GM21717 (cell line): ENCODE data around the gene BCL2.

ENCODE experiments used
- ATAC-seq: cut with Tn5 transposase; IDR thresholded peaks from one replicate; pipeline ENCODE4 v1.9.1; 2021; ENCODE audit warnings: mild to moderate bottlenecking, moderate library complexity; ENCODE audit not compliant: unreplicated experiment

BCL2 gene

DNA sequence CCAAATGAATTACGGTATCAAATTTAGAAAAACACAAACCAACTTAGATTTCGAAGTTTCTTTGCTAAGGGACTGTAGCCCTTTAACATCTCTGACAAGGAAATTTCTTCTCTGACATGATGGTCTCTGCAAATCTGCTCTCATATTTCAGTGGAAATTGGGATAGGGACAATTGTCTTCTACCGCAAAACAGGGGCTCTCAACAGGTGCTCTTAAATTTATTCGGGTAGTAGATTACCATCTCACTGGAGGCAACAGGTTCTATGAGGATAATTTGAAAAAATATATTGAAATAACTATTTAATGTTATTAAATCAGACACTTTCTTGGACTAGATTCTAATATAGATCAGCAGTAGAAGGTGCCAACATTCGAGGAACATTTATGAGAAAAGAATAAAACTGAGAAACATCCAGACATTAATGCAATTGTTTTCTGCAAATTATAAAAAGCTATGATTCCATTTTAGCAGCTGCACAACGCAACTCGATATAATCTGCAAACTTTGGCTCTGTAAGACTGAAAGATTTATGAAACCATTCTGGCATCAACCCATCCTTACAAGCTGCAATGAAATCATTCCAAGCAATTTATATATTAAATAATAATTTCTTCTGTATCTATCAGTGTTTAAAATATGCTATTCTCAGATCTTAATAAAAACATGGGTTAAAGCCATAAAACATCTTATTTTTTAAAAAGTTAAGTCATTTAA lies 10.0 kb upstream of the BCL2 start:
- no peak for ATAC-seq

DNA sequence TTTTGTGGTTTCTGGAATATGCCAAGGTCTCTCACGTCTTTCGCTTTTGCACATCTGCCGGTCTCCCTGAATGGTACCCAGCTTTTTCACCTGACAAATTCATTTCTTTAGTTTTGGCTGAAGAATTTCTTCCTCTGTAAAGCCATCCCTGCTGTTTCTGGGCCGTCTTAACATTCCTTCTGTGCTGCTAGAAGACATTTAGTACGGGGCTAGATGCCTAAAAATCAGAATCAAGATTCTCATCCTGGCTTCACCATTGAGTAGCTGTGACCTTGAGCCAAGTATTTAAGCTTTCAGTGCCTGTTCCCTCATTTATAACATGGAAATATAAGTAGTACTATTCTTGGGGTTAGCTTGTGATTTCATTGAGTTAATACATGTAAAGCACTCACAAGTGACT lies 6.4 kb upstream of the BCL2 start:
- ATAC-seq = no peak

DNA sequence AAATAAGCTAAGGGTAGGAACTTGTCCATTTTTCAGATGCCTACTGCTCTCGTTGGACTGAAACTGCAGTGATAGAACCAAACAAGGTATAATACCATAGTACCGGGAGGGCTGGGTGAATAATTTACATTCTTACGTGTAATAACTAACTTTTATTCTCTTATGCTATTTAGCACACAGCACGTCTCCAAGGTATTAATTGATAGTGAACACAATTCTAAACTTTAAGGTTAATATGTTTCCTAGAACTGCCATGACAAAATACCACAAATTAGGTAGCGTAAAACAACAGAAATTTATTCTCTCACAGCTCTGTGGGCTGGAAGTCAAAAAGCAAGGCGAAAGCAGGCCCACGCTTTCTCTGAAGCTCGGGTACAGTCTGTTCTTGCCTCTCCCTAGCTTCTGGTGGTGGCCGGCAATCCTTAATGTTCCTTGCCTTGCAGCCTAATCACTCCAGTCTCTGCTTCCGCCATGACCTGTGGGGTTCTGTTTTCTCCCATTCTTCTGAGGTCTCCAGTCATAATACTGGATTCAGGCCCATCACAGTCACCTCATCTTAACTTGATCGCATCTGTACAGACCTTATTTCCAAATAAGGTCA lies 5.6 kb upstream of the BCL2 start:
- ATAC-seq = no peak

DNA sequence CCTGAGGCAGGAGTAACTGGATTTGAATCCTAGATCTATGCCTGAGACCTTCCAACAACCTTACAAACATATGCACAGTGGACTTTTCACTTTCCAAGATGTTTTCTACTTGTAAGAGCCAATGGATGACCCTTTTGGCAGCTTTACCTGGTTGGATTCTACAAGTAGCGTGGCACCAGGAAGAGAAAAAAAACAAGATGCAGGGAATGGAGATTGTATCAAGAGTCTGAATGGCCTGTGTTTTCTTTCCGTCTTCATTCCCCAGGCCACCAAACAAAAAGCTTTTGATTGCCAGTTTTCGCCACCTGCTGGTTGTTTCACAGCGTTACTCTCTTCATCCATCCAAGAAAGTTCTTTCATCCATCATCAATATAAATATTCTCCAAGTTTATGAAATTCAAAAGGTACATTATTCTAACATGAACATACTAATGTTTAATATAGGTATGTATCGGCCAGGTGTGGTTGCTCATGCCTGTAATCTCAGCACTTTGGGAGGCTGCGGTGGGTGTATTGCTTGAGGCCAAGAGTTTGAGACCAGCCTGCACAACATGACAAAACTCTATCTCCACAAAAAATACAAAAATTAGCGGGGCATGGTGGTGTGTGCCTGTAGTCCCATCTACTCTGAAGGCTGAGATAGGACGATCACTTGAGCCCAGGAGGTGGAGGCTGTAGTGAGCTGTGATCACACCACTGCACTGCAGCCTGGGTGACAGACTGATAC lies 3.5 kb upstream of the BCL2 start:
- no peak for ATAC-seq

DNA sequence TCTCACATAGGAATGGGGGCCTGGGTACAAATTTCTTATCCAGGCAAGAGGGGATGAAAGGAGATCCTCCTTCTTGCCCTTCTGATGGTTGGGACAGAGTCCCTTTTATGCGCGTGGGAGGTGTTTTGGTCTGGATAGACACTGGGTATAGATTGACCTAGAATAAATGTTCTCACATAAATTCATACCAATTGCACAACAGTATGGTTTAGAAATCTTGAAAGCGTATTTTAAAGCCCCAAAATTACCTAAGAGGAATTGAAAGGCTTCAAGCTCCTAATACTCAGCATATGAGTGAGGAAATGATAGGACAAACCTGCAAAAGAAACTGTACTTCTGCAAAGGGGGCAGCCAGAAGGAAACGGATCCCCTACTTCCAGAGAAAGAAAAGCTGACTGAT lies 2.6 kb upstream of the BCL2 start:
- ATAC-seq = no peak

DNA sequence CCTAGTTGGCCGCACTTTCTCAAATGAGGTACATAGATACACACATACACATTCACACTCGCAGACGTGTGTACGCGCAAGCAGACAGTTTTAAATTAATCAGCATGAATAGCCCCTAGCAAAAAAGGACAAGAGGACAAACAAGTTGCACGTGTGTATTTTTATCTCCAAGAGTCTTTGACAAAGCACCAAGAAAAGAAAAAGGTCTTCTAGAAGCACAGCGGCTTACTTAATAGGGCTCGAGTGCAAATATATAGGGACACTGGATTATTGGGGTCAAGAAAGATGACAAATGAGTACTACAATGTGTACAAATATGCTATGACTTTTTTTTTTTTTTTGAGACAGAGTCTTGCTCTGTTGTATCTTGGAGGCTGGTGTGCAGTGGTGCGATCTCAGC lies 1.7 kb upstream of the BCL2 start:
- no peak for ATAC-seq

DNA sequence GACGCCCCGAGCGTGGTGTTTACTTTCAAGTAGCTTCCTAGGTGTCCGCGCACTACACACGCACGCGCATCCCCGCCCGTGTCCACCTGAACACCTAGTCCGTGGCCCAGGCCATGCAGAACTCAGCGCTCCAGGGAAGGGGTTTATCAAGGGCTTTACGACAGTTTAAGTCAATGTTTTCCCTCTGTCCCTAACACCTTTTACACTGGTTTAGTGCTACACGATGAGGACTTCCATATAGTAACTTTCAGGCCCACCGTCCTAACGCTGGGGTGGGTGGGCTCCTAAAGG lies 1.4 kb upstream of the BCL2 start:
- ATAC-seq = no peak

DNA sequence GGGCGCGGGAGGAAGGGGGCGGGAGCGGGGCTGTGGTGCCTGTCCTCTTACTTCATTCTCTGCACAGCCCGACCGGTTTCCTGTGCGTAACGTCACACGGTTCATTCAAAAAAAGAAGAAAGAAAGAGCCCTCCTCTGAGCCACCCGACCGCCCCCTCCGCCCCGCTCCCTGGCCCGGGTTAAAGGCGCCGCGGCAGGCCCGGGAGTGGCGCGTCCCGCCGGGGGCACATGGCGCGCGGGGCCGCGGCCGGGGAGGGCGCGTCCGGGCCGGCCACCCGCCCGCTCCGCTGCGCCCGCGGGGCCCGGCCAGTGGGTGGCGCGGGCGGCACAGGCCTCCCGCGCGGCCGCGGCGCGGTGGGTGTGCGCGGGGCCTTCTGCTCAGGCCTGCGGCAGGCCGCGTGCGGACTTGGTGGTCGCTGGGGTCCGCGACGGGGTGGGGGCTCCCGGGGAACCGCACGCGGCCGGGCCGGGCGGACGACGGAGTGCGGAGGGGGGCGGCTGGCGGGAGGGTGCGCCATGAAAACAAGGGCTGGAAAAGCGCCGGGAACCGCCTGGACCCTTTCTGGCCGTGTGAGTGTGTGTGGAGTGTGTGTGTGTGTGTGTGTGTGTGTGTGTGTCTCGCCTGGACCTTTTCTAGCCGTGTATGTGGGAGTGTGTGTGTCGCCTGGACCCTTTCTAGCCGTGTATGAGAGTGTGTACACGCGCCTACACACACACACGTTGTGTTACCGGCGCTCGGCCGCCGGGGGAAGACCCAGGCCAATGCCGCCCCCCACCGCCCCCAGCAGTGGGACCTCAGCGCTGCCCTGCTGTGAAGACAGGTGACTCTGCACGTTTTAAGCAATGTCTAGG lies 780 bp upstream of the BCL2 start:
- ATAC-seq = peak; percentile 53

DNA sequence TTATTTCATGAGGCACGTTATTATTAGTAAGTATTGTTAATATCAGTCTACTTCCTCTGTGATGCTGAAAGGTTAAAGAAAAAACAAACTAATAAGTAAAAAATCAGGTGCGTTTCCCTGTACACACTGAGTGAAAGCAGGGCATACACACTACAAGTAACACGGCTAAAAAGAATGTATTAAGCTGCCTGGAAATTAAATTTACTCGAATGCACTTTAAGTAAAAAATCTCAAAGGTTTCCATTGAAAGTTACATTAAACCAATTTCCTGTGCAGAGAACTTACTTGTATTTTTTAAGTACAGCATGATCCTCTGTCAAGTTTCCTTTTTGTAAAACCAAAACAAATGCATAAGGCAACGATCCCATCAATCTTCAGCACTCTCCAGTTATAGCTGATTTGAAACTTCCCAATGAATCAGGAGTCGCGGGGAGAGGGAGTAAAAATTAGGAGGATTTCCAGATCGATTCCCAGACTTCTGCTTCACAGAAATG lies 633 bp downstream of the BCL2 start:
- ATAC-seq = no peak

DNA sequence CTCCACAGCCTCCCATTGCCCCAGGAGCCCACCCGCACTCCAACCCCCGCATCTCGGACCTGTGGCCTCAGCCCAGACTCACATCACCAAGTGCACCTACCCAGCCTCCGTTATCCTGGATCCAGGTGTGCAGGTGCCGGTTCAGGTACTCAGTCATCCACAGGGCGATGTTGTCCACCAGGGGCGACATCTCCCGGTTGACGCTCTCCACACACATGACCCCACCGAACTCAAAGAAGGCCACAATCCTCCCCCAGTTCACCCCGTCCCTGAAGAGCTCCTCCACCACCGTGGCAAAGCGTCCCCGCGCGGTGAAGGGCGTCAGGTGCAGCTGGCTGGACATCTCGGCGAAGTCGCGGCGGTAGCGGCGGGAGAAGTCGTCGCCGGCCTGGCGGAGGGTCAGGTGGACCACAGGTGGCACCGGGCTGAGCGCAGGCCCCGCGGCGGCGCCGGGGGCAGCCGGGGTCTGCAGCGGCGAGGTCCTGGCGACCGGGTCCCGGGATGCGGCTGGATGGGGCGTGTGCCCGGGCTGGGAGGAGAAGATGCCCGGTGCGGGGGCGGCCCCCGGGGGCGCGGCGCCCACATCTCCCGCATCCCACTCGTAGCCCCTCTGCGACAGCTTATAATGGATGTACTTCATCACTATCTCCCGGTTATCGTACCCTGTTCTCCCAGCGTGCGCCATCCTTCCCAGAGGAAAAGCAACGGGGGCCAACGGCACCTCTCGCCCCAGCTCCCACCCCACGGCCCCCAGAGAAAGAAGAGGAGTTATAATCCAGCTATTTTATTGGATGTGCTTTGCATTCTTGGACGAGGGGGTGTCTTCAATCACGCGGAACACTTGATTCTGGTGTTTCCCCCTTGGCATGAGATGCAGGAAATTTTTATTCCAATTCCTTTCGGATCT lies 1.3 kb downstream of the BCL2 start:
- ATAC-seq = peak; percentile 44

DNA sequence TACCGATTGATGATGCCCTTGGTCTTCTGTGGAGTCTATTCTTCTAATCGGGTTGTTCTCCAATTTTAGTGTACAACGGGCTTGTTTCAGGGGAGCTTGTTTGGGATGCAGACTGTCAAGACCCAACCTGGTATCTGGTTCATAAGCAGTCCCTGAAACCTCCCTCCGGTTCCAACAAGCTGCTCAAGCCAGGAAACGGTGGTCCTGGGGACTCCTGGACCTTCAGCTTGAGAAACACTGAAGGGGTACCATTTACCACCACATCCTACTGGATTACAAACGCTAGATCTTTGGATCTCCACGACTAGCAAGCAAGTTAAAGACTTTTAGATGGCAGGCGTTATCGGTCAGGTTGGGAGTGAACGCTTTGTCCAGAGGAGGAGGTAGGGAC lies 2.0 kb downstream of the BCL2 start:
- ATAC-seq = no peak

DNA sequence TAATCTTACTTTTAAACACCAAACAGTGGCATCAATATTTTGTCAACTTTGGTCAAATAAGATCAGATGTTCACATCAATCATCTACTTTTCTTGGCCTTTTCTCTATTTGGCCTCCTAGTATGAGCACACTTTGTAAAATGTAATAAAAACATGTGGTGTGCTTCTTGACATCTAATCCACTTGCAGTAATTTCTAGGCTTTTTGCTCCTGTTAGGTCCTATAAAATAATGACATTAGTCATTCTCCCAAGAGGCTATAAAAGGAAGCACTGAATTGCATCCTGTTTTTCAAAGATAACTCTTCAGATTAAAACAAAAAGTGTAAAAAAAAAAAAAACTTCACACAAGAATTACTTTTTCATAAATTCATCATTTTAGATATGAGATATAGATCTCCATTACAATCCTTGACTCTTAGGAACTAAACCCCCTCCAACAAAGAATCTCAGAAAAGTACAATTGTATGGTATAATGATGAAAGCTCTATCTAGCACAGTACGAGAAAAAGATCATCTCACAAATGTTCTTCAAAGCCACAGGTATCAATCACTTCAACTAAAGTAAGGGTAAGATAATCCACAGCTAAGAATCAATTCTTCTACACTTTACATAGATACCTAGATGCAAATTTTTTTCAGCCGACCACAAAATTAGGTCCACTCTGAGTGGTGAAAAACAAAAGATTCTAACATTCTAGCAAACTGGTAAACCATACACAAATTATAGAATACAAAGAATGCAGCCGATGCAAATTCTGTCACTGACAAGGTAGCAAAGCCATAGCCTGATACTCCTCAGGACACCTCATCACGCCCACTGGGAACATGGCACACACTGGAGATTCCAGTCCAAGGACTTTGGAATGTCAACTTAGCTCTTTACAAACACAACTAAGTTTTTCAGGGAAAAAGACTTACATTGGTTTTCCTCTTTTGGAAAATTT lies 2.7 kb downstream of the BCL2 start:
- no peak for ATAC-seq

DNA sequence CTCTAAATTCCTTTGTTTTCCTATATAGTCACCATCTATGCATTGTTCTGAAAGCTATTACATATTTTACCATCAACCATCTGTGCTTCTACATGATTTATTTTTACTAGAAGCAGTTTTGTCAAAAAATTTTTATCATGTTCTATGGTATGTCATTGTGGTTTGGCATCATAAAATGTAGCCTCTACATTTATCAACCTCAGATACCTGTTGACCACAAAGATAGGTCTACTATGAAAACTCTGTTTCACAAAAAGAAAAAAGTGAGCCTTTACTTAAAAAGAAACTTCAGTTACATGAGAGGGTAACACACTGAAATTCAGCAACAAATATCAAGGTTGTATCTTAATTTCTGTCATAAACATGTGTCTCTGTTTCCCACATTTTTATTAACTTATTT lies 3.7 kb downstream of the BCL2 start:
- no peak for ATAC-seq

DNA sequence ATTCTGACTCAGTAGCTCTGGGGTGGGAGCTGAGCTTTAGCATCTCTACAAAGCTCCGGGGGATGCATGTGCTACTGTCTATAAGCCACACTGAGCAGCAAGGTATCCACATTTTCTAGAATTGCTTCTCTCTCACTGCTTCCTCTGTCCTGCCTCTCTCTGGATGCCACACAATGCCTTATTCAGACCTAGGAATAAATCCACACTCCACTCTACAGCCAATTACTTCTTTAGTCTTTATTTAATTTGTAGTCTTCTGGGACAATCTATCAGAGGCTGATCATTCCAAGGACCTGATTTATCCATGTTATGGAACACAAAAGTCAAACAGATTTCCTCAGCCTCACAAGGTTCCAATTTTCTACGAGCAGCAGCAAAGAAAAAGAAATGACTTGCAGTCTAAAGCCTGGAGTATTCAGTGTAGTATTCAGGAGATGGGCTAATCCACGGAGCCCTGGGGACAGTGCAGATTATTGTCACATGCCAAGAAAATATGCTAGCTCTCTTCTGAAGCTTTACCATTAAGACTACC lies 4.4 kb downstream of the BCL2 start:
- ATAC-seq = no peak

DNA sequence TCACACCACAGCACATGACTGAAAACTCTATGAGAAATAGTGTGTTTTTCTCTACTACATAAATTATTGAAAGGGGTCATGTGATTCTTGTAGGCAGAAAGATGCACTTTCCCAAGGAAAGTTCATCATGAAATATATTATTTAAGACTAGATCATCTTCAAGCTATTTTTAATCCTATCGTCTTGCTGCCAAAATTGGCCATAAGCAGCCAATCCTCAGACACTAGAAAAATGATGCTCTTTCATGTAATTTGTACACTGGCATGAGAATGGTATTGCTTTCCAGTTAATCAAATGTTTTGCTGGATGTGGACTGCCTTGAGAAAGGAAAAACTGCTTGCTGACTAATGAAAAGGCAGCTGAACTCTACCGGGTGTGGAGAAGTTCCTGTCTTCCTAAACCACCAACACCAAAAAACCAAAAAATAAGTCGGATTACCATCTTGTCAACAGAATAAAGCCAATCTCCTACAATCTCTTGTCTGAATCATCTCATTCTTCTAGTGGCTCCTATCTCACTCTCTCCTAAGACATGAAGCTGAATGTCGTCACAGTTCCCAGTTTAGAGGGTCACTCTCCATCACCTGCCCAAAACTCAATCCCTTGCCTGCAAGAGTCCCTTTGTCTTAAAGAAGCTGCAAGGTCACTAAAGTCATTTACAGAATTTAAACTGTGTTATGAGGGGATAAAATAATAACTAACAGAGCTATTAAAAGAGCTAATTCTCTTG lies 5.3 kb downstream of the BCL2 start:
- no peak for ATAC-seq

DNA sequence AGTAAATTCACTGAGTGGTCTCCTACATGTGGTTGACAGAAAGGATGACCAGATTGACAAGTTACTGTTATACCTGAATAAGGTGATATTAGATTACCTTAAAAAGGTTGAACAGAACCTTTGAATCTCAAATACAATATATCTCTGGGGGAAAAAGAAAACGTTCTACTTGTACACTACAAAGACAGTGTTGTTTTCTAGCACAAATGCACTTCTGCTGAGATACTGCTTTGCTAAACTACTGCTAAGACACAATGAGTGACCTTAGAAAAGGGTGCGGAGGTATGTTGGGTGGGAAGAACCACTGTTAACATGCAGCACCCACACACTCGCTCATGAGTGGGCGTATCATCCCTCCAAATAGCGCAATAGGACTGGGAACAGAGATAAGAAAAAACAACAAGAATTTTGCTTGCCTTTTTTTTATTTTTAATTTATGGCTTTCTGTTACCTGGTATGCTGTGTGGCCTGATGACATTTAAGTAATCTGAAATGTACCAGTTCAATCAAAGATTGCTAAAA lies 6.1 kb downstream of the BCL2 start:
- no peak for ATAC-seq

DNA sequence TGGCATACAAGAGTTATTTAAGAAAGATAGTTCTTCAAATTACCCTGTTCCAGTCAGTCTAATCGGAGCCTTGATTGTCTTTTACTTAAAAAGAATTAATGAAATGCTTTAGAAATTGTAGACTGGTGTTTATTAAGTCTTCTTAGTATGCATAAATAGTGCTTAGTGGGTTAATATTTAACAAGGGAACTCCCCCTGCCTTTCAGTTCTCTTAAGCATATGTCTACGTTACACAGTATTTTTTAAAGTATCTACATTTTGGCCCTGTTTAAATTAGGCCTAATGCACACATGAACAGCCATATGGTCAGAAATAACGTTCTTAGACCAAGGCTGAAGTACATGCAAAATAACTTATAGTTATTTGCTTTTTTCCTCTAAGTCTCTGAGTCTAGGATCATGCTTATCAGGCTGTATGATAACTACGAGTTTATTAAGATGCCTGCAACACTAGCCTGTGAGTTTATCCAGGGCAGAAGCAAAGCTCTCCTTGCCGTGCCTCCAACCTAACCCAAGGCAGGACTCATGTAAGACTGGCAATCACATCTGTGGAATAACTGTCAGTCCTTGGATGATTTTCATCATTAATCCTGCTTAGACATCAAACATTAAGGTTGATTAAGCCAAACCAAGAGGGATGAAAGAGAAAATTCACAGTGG lies 6.7 kb downstream of the BCL2 start:
- no peak for ATAC-seq

DNA sequence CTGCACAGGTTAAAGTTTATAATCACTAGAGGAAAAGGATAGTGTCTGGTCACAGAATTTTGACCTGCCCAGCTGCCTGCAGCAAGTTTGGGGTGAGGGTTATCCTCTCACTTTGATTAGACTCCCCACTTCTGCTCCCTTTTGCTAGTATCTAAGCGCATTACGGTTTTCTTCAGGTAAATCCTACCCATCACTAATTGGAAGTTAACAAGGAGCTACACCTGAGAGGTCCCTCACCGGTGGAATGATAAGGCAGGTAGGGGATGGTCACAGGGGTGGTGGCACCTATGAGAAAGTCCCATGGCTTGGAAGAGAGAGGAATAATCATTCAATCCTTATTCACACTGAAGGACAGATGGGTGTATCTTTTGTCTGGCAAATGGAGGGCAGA lies 7.6 kb downstream of the BCL2 start:
- ATAC-seq = no peak
